ENCODE measurements around the gene FLYWCH2.
"Not testable (repeated sequence)": the region's sequence is repeated elsewhere in the genome, so short reads cannot be mapped to it uniquely, and the experiment has no call there.

Gene FLYWCH2

GRCh38 chr16:2924901-2925755 is 42.1 kb downstream of the FLYWCH2 start:
- Histone ChIP-seq H3K36me3 (replicated peaks) (0 out of 2 replicates have a peak, but pooled peaks cover 3% of the 10 kb centered on the region), H3K4me1 (peaks cover 10% of the 10 kb centered on the region; the same call in 1 of the 2 replicates), H3K9me3 (no peaks in the 10 kb centered on the region), H3K27me3 (ENCODE audit: low read depth) (no peaks in the 10 kb centered on the region), H3K4me3 (no peak overlapping the region)
- DNase-seq (ENCODE audit: low spot score in 2 of 2): no peak
- in situ Hi-C loops (cut with MboI; ENCODE audit: low sequenced_read_pairs): no loop called here

DNA sequence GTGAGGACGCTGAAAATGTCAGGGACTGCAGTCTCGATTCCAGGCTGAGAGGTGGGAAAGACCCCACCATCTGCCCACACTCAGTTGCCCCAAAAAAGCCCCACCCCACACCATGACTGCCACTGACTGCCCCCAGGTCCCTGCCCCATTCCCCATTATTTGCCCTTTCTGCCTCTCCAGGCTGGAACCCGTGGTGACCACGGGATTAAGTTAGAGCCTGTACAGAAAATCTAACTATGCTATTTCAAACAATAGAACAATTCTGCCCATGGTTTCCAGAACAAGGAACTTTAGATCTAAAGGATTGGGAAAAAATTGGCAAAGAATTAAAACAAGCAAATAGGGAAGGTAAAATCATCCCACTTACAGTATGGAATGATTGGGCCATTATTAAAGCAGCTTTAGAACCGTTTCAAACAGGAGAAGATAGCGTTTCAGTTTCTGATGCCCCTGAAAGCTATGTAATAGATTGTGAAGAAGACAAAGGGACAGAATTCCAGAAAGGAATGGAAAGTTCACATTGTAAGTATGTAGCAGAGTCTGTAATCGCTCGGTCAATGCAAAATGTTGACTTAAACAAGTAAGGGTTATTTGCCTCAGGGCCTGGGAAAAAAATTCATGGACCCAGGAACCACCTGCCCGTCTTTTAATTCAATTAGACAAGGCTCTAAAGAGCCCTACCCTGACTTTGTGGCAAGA is 43.1 kb downstream of the FLYWCH2 start:
- no peak overlapping the region for H3K4me3 ChIP-seq
- no peak for DNase-seq (ENCODE audit: low spot score in 2 of 2)
- in situ Hi-C loops (cut with MboI; ENCODE audit: low sequenced_read_pairs): no loop called here
- H3K27me3 ChIP-seq (ENCODE audit: low read depth): no peaks in the 10 kb centered on the region
- H3K4me1 ChIP-seq: peaks cover 10% of the 10 kb centered on the region; the same call in 1 of the 2 replicates
- H3K9me3 ChIP-seq: no peaks in the 10 kb centered on the region
- peaks cover 3% of the 10 kb centered on the region; the same call in 1 of the 2 replicates for H3K36me3 ChIP-seq (replicated peaks)

DNA sequence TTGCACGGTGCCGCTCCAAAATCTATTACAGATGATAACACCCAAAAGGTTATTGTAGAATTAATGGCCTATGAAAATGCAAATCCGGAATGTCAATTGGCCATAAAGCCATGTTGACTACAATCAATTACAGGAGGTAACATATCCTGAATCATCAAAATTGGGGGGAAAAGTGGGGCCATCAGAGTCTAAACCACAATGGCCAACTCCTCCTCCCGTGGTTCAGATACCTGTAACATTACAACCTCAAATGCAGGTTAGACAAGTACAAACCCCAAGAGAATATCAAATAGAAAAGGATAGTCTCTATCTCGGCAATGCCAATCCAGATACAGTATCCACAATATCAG is 43.6 kb downstream of the FLYWCH2 start:
- DNase-seq (ENCODE audit: low spot score in 2 of 2): no peak
- Histone ChIP-seq H3K36me3 (replicated peaks) (peaks cover 3% of the 10 kb centered on the region; the same call in 1 of the 2 replicates), H3K4me3 (no peak overlapping the region), H3K9me3 (no peaks in the 10 kb centered on the region), H3K4me1 (peaks cover 10% of the 10 kb centered on the region; the same call in 1 of the 2 replicates), H3K27me3 (ENCODE audit: low read depth) (no peaks in the 10 kb centered on the region)
- in situ Hi-C loops (cut with MboI; ENCODE audit: low sequenced_read_pairs): no loop called here

GRCh38 chr16:2927010-2927646 is 44.1 kb downstream of the FLYWCH2 start:
- no peak overlapping the region for H3K4me3 ChIP-seq
- H3K9me3 ChIP-seq: no peaks in the 10 kb centered on the region
- H3K36me3 ChIP-seq (replicated peaks): no peaks in the 10 kb centered on the region; the same call in 1 of the 2 replicates
- DNase-seq (ENCODE audit: low spot score in 2 of 2): peak; percentile 69 to 90
- H3K4me1 ChIP-seq: peaks cover 10% of the 10 kb centered on the region; the same call in 1 of the 2 replicates
- no peaks in the 10 kb centered on the region for H3K27me3 ChIP-seq (ENCODE audit: low read depth)
- in situ Hi-C loops (cut with MboI; ENCODE audit: low sequenced_read_pairs): no loop called here

DNA sequence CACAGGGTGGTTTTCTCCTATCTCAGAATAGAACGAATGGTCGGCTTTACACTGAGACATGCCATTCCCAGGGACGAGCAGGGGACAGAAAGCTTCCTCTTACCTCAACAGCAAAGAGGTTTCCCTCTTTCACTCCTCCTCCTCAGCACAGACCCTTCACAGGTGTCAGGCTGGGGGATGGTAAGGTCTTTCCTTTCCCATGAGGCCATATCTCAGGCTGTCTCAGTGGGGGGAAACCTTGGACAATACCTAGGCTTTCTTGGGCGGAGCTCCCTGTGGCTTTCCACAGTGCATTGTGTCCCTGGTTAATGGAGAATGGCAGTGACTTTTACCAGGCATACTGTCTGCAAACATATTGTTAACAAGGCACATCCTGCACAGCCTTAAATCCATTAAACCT is 45.1 kb downstream of the FLYWCH2 start:
- in situ Hi-C loops (cut with MboI; ENCODE audit: low sequenced_read_pairs); DNase-seq (ENCODE audit: low spot score in 2 of 2); H3K4me3 ChIP-seq; H3K9me3 ChIP-seq; H3K4me1 ChIP-seq; H3K27me3 ChIP-seq (ENCODE audit: low read depth); H3K36me3 ChIP-seq (replicated peaks): not testable (repeated sequence)

GRCh38 chr16:2928796-2929195 is 45.8 kb downstream of the FLYWCH2 start:
- Histone ChIP-seq H3K4me1 (peaks cover 10% of the 10 kb centered on the region; the same call in 1 of the 2 replicates), H3K27me3 (ENCODE audit: low read depth) (no peaks in the 10 kb centered on the region), H3K36me3 (replicated peaks) (no peaks in the 10 kb centered on the region; the same call in none of the 2 replicates), H3K9me3 (no peaks in the 10 kb centered on the region), H3K4me3 (no peak overlapping the region)
- no peak for DNase-seq (ENCODE audit: low spot score in 2 of 2)
- in situ Hi-C loops (cut with MboI; ENCODE audit: low sequenced_read_pairs): no loop called here

DNA sequence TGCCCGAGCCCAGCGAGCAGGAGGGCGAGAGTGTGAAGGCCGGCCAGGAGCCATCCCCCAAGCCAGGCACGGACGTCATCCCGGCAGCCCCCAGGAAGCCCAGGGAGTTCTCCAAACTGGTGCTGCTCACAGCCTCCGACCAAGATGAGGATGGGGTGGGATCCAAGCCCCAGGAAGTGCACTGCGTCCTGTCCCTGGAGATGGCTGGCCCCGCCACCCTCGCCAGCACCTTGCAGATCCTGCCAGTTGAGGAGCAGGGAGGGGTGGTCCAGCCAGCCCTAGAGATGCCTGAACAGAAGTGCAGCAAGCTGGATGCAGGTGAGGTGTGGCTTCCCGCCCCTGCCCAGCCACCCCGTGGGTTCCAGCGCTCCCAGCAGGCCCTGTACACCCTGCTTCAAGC is 46.7 kb downstream of the FLYWCH2 start:
- in situ Hi-C loops (cut with MboI; ENCODE audit: low sequenced_read_pairs): no loop called here
- Histone ChIP-seq H3K36me3 (replicated peaks) (peaks cover 4% of the 10 kb centered on the region), H3K4me1 (peaks cover 10% of the 10 kb centered on the region; the same call in 1 of the 2 replicates), H3K4me3 (no peak overlapping the region), H3K27me3 (ENCODE audit: low read depth) (no peaks in the 10 kb centered on the region), H3K9me3 (no peaks in the 10 kb centered on the region)
- no peak for DNase-seq (ENCODE audit: low spot score in 2 of 2)

DNA sequence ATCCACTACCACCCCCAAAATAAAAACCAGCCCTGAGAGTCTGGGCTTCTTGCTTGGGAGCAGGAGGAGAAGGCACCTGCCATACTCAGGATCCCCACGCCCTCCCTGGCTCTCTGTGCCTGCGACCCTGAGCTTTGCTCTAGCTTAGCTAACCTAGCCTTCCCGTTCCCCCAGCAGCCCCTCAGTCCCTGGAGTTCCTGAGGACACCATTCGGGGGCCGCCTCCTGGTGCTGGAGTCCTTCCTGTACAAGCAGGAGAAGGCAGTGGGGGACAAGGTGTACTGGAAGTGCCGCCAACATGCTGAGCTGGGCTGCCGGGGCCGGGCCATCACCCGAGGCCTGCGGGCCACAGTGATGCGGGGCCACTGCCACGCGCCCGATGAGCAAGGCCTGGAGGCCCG is 47.2 kb downstream of the FLYWCH2 start:
- H3K4me3 ChIP-seq: no peak overlapping the region
- in situ Hi-C loops (cut with MboI; ENCODE audit: low sequenced_read_pairs): no loop called here
- peaks cover 4% of the 10 kb centered on the region for H3K36me3 ChIP-seq (replicated peaks)
- DNase-seq (ENCODE audit: low spot score in 2 of 2): no peak
- no peaks in the 10 kb centered on the region for H3K9me3 ChIP-seq
- H3K4me1 ChIP-seq: peaks cover 10% of the 10 kb centered on the region; the same call in 1 of the 2 replicates
- no peaks in the 10 kb centered on the region for H3K27me3 ChIP-seq (ENCODE audit: low read depth)

DNA sequence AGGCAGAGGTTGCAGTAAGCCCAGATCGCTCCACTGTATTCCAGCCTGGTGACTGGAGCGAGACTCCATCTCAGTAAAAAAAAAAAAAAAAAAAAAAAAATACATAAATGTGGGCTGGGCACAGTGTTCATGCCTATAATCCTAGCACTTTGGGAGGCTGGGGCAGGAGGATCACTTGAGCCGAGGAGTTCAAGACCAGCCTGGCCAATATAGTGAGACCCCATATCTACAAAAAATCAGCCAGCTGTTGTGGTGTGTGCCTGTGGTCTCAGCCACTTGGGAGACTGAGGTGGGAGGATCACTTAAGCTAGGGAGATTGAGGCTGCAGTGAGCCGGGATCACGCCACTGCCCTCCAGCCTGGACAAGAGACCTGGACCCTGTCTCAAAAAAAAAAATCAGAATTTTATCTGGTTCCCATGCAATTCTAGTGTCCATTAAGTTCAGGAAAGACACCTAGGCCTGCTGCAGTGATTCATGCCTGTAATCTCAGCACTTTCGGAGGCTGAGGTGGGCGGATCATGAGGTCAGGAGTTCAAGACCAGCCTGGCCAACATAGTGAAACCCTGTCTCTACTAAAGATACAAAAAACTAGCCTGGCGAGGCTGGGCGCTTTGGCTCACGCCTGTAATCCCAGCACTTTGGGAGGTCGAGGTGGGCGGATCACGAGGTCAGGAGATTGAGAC is 48.4 kb downstream of the FLYWCH2 start:
- H3K36me3 ChIP-seq (replicated peaks); H3K4me3 ChIP-seq; H3K4me1 ChIP-seq; DNase-seq (ENCODE audit: low spot score in 2 of 2); in situ Hi-C loops (cut with MboI; ENCODE audit: low sequenced_read_pairs); H3K27me3 ChIP-seq (ENCODE audit: low read depth); H3K9me3 ChIP-seq: not testable (repeated sequence)

DNA sequence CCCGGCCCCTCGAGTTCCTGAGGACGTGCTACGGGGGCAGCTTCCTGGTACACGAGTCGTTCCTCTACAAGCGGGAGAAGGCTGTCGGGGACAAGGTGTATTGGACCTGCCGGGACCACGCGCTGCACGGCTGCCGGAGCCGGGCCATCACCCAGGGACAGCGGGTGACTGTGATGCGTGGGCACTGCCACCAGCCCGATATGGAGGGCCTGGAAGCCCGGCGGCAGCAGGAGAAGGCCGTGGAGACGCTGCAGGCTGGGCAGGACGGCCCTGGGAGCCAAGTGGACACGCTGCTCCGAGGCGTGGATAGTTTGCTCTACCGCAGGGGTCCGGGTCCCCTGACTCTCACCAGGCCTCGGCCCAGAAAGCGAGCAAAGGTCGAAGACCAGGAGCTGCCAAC is 50.1 kb downstream of the FLYWCH2 start:
- no peak overlapping the region for H3K4me3 ChIP-seq
- H3K27me3 ChIP-seq (ENCODE audit: low read depth): no peaks in the 10 kb centered on the region
- DNase-seq (ENCODE audit: low spot score in 2 of 2): no peak
- H3K36me3 ChIP-seq (replicated peaks): peaks cover 9% of the 10 kb centered on the region
- no peaks in the 10 kb centered on the region for H3K9me3 ChIP-seq
- in situ Hi-C loops (cut with MboI; ENCODE audit: low sequenced_read_pairs): no loop called here
- H3K4me1 ChIP-seq: no peaks in the 10 kb centered on the region

- peaks cover 11% of the 10 kb centered on the region for H3K36me3 ChIP-seq (replicated peaks)
- no peak for DNase-seq (ENCODE audit: low spot score in 2 of 2)
- H3K9me3 ChIP-seq: no peaks in the 10 kb centered on the region
- in situ Hi-C loops (cut with MboI; ENCODE audit: low sequenced_read_pairs): no loop called here
- H3K27me3 ChIP-seq (ENCODE audit: low read depth): no peaks in the 10 kb centered on the region
- H3K4me1 ChIP-seq: no peaks in the 10 kb centered on the region
- no peak overlapping the region for H3K4me3 ChIP-seq
These were observed 50.7 kb downstream of the FLYWCH2 start for GRCh38 chr16:2933701-2934100.

GRCh38 chr16:2934450-2934849 is 51.4 kb downstream of the FLYWCH2 start:
- H3K4me1 ChIP-seq: no peaks in the 10 kb centered on the region
- no peaks in the 10 kb centered on the region for H3K27me3 ChIP-seq (ENCODE audit: low read depth)
- DNase-seq (ENCODE audit: low spot score in 2 of 2): no peak
- no peak overlapping the region for H3K4me3 ChIP-seq
- in situ Hi-C loops (cut with MboI; ENCODE audit: low sequenced_read_pairs): no loop called here
- peaks cover 16% of the 10 kb centered on the region for H3K36me3 ChIP-seq (replicated peaks)
- no peaks in the 10 kb centered on the region for H3K9me3 ChIP-seq

GRCh38 chr16:2936436-2937011 is 53.5 kb downstream of the FLYWCH2 start:
- Histone ChIP-seq H3K4me3 (no peak overlapping the region), H3K27me3 (ENCODE audit: low read depth) (no peaks in the 10 kb centered on the region), H3K36me3 (replicated peaks) (peaks cover 26% of the 10 kb centered on the region), H3K4me1 (no peaks in the 10 kb centered on the region), H3K9me3 (no peaks in the 10 kb centered on the region)
- DNase-seq (ENCODE audit: low spot score in 2 of 2): no peak
- in situ Hi-C loops (cut with MboI; ENCODE audit: low sequenced_read_pairs): no loop called here
